ENCODE data around the gene CAPNS2. TPM values are rescaled to one million over a fixed set of nuclear protein-coding genes. Genes with fewer than 3 reads are reported as not detected.

The CAPNS2 gene
- polyA plus RNA-seq, 6 donors from 2014 or later = not detected

Other genes with a start within 250 kb of the CAPNS2 start
- not detected for gene IRX6, start 242.5 kb upstream of the CAPNS2 start, polyA plus RNA-seq (ENCODE audit: low read depth in 6 of 6)
- not detected for gene MMP2, start 87.5 kb upstream of the CAPNS2 start, polyA plus RNA-seq (ENCODE audit: low read depth in 6 of 6)
- 1 to 10 TPM in 2 of 6 donors, under 1 TPM in 3, not detected in 1; 0.53 to 1.3 (median 0.61) TPM for gene LPCAT2, start 57.6 kb upstream of the CAPNS2 start, polyA plus RNA-seq (ENCODE audit: low read depth in 6 of 6)
- gene SLC6A2, start 89.3 kb downstream of the CAPNS2 start, polyA plus RNA-seq (ENCODE audit: low read depth in 6 of 6) = not detected